Endodermal cell (in vitro differentiated cells): Measurements from ENCODE around the gene IL22RA1. TPM values are rescaled to one million over a fixed set of nuclear protein-coding genes. Genes with fewer than 3 reads are reported as not detected.
A peak's percentile ranks its signal among the peaks of the same experiment; 100 is the strongest.

Experiments used
- DNase-seq: peaks from one replicate; pipeline ENCODE4 v3.0.0-alpha.2; 2017
- H3K27ac ChIP-seq: 2 replicates; pipeline ENCODE4 v1.5.1; 2013; ENCODE audit warnings: mild to moderate bottlenecking, low read depth, low read length, moderate library complexity
- H3K27me3 ChIP-seq: 2 replicates; pipeline ENCODE4 v1.6.1; 2013; ENCODE audit warnings: mild to moderate bottlenecking, low read length, moderate library complexity; ENCODE audit not compliant: insufficient read depth, control insufficient read depth, poor library complexity, severe bottlenecking
- H3K36me3 ChIP-seq: 2 replicates; pipeline ENCODE4 v1.7.0; 2013; ENCODE audit warnings: mild to moderate bottlenecking, low read length, moderate library complexity; ENCODE audit not compliant: control insufficient read depth, insufficient read depth
- H3K4me1 ChIP-seq: one replicate; pipeline ENCODE4 v1.7.0; 2013; ENCODE audit warnings: low read length; ENCODE audit not compliant: control insufficient read depth, insufficient read depth
- H3K4me3 ChIP-seq: 2 replicates; pipeline ENCODE4 v1.5.1; 2013; ENCODE audit warnings: mild to moderate bottlenecking, low read length, moderate library complexity
- H3K9ac ChIP-seq: 2 replicates; pipeline ENCODE4 v1.6.1; 2013; ENCODE audit warnings: mild to moderate bottlenecking, low read length, moderate library complexity; ENCODE audit not compliant: poor library complexity, severe bottlenecking; ENCODE audit errors: extremely low read depth
- H3K9me3 ChIP-seq: 2 replicates; pipeline ENCODE4 v1.6.1; 2013; ENCODE audit warnings: mild to moderate bottlenecking, low read length, moderate library complexity; ENCODE audit not compliant: control insufficient read depth
- H3K27ac Mint-ChIP-seq: 2 replicates; pipeline ENCODE4 v1.8.0; 2020; ENCODE audit warnings: mixed read lengths
- H3K27me3 Mint-ChIP-seq: 2 replicates; pipeline ENCODE4 v1.8.0; 2021; ENCODE audit warnings: mild to moderate bottlenecking, mixed read lengths; ENCODE audit not compliant: insufficient read depth
- H3K36me3 Mint-ChIP-seq: 2 replicates; pipeline ENCODE4 v1.8.0; 2020; ENCODE audit warnings: low read depth, mixed read lengths
- H3K4me1 Mint-ChIP-seq: 2 replicates; pipeline ENCODE4 v1.8.0; 2020; ENCODE audit warnings: mixed read lengths
- H3K4me3 Mint-ChIP-seq: 2 replicates; pipeline ENCODE4 v1.8.0; 2020; ENCODE audit warnings: mild to moderate bottlenecking, moderate library complexity, mixed read lengths
- H3K9me3 Mint-ChIP-seq: 2 replicates; pipeline ENCODE4 v1.8.0; 2020; ENCODE audit warnings: mild to moderate bottlenecking, mixed read lengths
- CTCF ChIP-seq: fragments of 200-600 bp; sonication (generic); conservative IDR thresholded peaks from 2 replicates; pipeline ENCODE4 v1.5.0; 2021; ENCODE audit warnings: antibody characterized with exemption, mild to moderate bottlenecking
- WGBS, 2 experiments: methylation state at CpG; one replicate each; pipeline versions ENCODE4 v1.1.5 to v1.1.7; 2013; ENCODE audit warnings: missing lambda C conversion rate in 2 of 2, mixed read lengths in 1 of 2; ENCODE audit not compliant: insufficient coverage in 1 of 2, insufficient read length in 1 of 2; 5-methylcytosine and 5-hydroxymethylcytosine counted together
- total RNA-seq, 2 donors: library from RNA; stranded (reverse); fragmentation: NEBNext Ultra II Directional in 1 of 2; extraction: Animal tissue kit (Norgen Biotek cat#: 25700) in 1 of 2; gene quantifications; 2 replicates in 1 of 2; 3 replicates in 1 of 2; pipeline ENCODE4 v1.2.1, GENCODE V29; 2021

Gene IL22RA1
- total RNA-seq, 2 donors from 2014 or later = not detected

GRCh38 chr1:24110642-24111261, 32.2 kb downstream of the IL22RA1 start:
- H3K4me1 Mint-ChIP-seq = peaks cover 12% of the 10 kb centered on the region
- no peaks in the 10 kb centered on the region for H3K27me3 Mint-ChIP-seq
- DNase-seq = no peak
- H3K4me1 ChIP-seq = peaks cover 4% of the 10 kb centered on the region
- no peak for TF ChIP-seq CTCF
- H3K27ac Mint-ChIP-seq = no peak overlapping the region
- no peaks in the 10 kb centered on the region for H3K36me3 Mint-ChIP-seq
- H3K9me3 Mint-ChIP-seq = no peaks in the 10 kb centered on the region
- H3K4me3 Mint-ChIP-seq = no peak overlapping the region
- H3K4me3 ChIP-seq = no peak overlapping the region
- H3K9me3 ChIP-seq = no peaks in the 10 kb centered on the region
- H3K27ac ChIP-seq = no peak overlapping the region
- H3K36me3 ChIP-seq = no peaks in the 10 kb centered on the region
- H3K27me3 ChIP-seq = peaks cover 16% of the 10 kb centered on the region
- H3K9ac ChIP-seq = no peak overlapping the region
- WGBS, 2 experiments = 93 to 94% methylated on average over 11 to 14 of the region's 14 CpGs

- H3K27me3 Mint-ChIP-seq = no peaks in the 10 kb centered on the region
- no peak overlapping the region for H3K27ac ChIP-seq
- no peaks in the 10 kb centered on the region for H3K36me3 Mint-ChIP-seq
- no peaks in the 10 kb centered on the region for H3K36me3 ChIP-seq
- DNase-seq = peak; percentile 64
- no peak overlapping the region for H3K4me3 Mint-ChIP-seq
- 90 to 98% methylated on average over 8 to 15 of the region's 15 CpGs for WGBS, 2 experiments
- no peaks in the 10 kb centered on the region for H3K9me3 ChIP-seq
- peaks cover 3% of the 10 kb centered on the region for H3K4me1 ChIP-seq
- H3K9ac ChIP-seq = no peak overlapping the region
- H3K9me3 Mint-ChIP-seq = no peaks in the 10 kb centered on the region
- H3K4me1 Mint-ChIP-seq = peaks cover 12% of the 10 kb centered on the region
- H3K4me3 ChIP-seq = no peak overlapping the region
- no peak for TF ChIP-seq CTCF
- H3K27me3 ChIP-seq = peaks cover 16% of the 10 kb centered on the region
- peak overlapping the region; percentile 39 for H3K27ac Mint-ChIP-seq
Measured at GRCh38 chr1:24109686-24110475, 33.1 kb downstream of the IL22RA1 start.

GRCh38 chr1:24109166-24109483, 33.8 kb downstream of the IL22RA1 start:
- Mint-ChIP-seq H3K27ac (no peak overlapping the region), H3K4me1 (peaks cover 12% of the 10 kb centered on the region), H3K27me3 (no peaks in the 10 kb centered on the region), H3K9me3 (no peaks in the 10 kb centered on the region), H3K36me3 (no peaks in the 10 kb centered on the region), H3K4me3 (no peak overlapping the region)
- TF ChIP-seq CTCF = no peak
- Histone ChIP-seq H3K4me3 (no peak overlapping the region), H3K9me3 (no peaks in the 10 kb centered on the region), H3K36me3 (no peaks in the 10 kb centered on the region), H3K9ac (no peak overlapping the region), H3K27me3 (peaks cover 16% of the 10 kb centered on the region), H3K4me1 (no peaks in the 10 kb centered on the region), H3K27ac (no peak overlapping the region)
- WGBS, 2 experiments = 89 to 97% methylated on average over 1 of the region's 1 CpG
- DNase-seq = no peak
